Epithelial cell of proximal tubule (primary cell): Measurements from ENCODE around the gene CFAP141. TPM values are rescaled to one million over a fixed set of nuclear protein-coding genes. Genes with fewer than 3 reads are reported as not detected.

Experiments used
- DNase-seq: peaks from one replicate; pipeline ENCODE4 v3.0.0-alpha.2; 2011; ENCODE audit warnings: low read depth
- H3K4me3 ChIP-seq: 2 replicates; pipeline ENCODE4 v1.5.1; 2011; ENCODE audit warnings: low read depth, mild to moderate bottlenecking, low read length
- CTCF ChIP-seq: conservative IDR thresholded peaks from 2 replicates; pipeline ENCODE4 v1.5.1; 2012; ENCODE audit warnings: low read depth, mild to moderate bottlenecking, low read length
- total RNA-seq: library from RNA; depleted of rRNA; stranded (reverse); fragments of >200 nt; gene quantifications from 2 replicates; pipeline ENCODE4 v1.2.3, GENCODE V29; 2015

Gene CFAP141
- total RNA-seq, 1 donor from 2014 or later = not detected

GRCh38 chr1:154181944-154182343 is 24.2 kb downstream of the CFAP141 start:
- DNase-seq = no peak
- no peak for TF ChIP-seq CTCF
- H3K4me3 ChIP-seq = peak overlapping the region; percentile 97

- no peak overlapping the region for H3K4me3 ChIP-seq
- TF ChIP-seq CTCF = no peak
- no peak for DNase-seq
Observed at GRCh38 chr1:154179946-154180687, 26.0 kb downstream of the CFAP141 start.

GRCh38 chr1:154178911-154179811 is 27.0 kb downstream of the CFAP141 start:
- no peak for TF ChIP-seq CTCF
- no peak overlapping the region for H3K4me3 ChIP-seq
- DNase-seq = no peak

GRCh38 chr1:154178013-154178412 is 28.1 kb downstream of the CFAP141 start:
- no peak for DNase-seq
- no peak for TF ChIP-seq CTCF
- no peak overlapping the region for H3K4me3 ChIP-seq

GRCh38 chr1:154176337-154176736 is 29.8 kb downstream of the CFAP141 start:
- H3K4me3 ChIP-seq = no peak overlapping the region
- peak; percentile 46 for DNase-seq
- no peak for TF ChIP-seq CTCF

- no peak for DNase-seq
- H3K4me3 ChIP-seq = no peak overlapping the region
- TF ChIP-seq CTCF = no peak
Observed at GRCh38 chr1:154174654-154175053, 31.5 kb downstream of the CFAP141 start.
